Thyroid gland (tissue), 4 donors: Measurements from ENCODE around the gene BACH2.

ENCODE experiments used
- POLR2A ChIP-seq, 2 donors: fragments of 450-650 bp; IDR thresholded peaks; one replicate each; pipeline ENCODE4 v1.6.1; 2017; ENCODE audit warnings: antibody characterized with exemption in 2 of 2, mild to moderate bottlenecking in 2 of 2, moderate library complexity in 1 of 2
- TF ChIP-seq, protein P1 (sequence below), 6 experiments: fragments of 200-600 bp in 3 of 6; fragments of 450-650 bp in 3 of 6; sonication (generic) in 3 of 6; IDR thresholded peaks; one replicate each; pipeline ENCODE4 v1.5.1; 2016 to 2019; ENCODE audit warnings: antibody characterized with exemption in 6 of 6, mild to moderate bottlenecking in 2 of 6, inconsistent platforms in 1 of 6, moderate library complexity in 1 of 6

DNA sequence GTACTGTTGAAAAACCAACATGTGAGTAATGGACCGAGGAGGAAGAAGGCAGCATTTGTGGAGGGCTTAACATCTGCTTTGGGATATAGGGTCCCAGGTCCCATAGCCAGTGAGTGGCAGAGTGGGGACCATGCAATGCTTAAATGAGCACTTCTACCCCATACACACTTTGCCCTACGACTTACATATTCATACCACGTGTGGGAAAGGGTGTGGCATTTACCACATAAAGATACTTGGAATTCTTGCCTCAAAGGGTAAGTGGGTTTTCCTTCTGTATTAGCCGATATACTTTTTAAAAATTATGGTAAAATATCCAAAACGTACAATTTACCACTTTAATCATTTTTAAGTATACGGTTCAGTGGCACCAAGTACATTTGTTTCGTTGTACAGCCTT is 199.3 kb downstream of the BACH2 start:
- TF ChIP-seq, protein P1, sequence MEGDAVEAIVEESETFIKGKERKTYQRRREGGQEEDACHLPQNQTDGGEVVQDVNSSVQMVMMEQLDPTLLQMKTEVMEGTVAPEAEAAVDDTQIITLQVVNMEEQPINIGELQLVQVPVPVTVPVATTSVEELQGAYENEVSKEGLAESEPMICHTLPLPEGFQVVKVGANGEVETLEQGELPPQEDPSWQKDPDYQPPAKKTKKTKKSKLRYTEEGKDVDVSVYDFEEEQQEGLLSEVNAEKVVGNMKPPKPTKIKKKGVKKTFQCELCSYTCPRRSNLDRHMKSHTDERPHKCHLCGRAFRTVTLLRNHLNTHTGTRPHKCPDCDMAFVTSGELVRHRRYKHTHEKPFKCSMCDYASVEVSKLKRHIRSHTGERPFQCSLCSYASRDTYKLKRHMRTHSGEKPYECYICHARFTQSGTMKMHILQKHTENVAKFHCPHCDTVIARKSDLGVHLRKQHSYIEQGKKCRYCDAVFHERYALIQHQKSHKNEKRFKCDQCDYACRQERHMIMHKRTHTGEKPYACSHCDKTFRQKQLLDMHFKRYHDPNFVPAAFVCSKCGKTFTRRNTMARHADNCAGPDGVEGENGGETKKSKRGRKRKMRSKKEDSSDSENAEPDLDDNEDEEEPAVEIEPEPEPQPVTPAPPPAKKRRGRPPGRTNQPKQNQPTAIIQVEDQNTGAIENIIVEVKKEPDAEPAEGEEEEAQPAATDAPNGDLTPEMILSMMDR (IDR thresholded peaks at IDR 0.05): no peak
- no peak for TF ChIP-seq POLR2A (IDR thresholded peaks at IDR 0.05)
